HG02852 (cell line): ENCODE data around the gene TNFRSF14.
"Not testable (repeated sequence)": the region's sequence is repeated elsewhere in the genome, so short reads cannot be mapped to it uniquely, and the experiment has no call there.

Experiments used
- ATAC-seq: cut with Tn5 transposase; IDR thresholded peaks from one replicate; pipeline ENCODE4 v1.9.1; 2021; ENCODE audit warnings: mild to moderate bottlenecking, moderate library complexity; ENCODE audit not compliant: unreplicated experiment

Gene TNFRSF14

GRCh38 chr1:2537784-2538115 lies 18.4 kb upstream of the TNFRSF14 start:
- ATAC-seq, result no peak

GRCh38 chr1:2538376-2538775 lies 17.8 kb upstream of the TNFRSF14 start:
- no peak for ATAC-seq

- no peak for ATAC-seq
Measured at GRCh38 chr1:2538872-2539271, 17.3 kb upstream of the TNFRSF14 start.

- ATAC-seq, result no peak
Measured at GRCh38 chr1:2539312-2539907, 16.8 kb upstream of the TNFRSF14 start.

- ATAC-seq, result no peak
Measured at GRCh38 chr1:2540816-2541492, 15.2 kb upstream of the TNFRSF14 start.

- no peak for ATAC-seq
Measured at GRCh38 chr1:2541619-2542245, 14.4 kb upstream of the TNFRSF14 start.

GRCh38 chr1:2542246-2542915 lies 13.8 kb upstream of the TNFRSF14 start:
- ATAC-seq, result no peak

- no peak for ATAC-seq
Measured at GRCh38 chr1:2543543-2544092, 12.6 kb upstream of the TNFRSF14 start.

GRCh38 chr1:2544093-2544874 lies 11.9 kb upstream of the TNFRSF14 start:
- no peak for ATAC-seq

GRCh38 chr1:2544875-2545640 lies 11.1 kb upstream of the TNFRSF14 start:
- no peak for ATAC-seq

- peak; percentile 33 for ATAC-seq
Measured at GRCh38 chr1:2545754-2546514, 10.2 kb upstream of the TNFRSF14 start.

- peak; percentile 27 for ATAC-seq
Measured at GRCh38 chr1:2546515-2547209, 9.5 kb upstream of the TNFRSF14 start.

GRCh38 chr1:2547210-2548067 lies 8.7 kb upstream of the TNFRSF14 start:
- no peak for ATAC-seq

- peak; percentile 7 for ATAC-seq
Measured at GRCh38 chr1:2548068-2548589, 8.0 kb upstream of the TNFRSF14 start.

- ATAC-seq, result not testable (repeated sequence)
Measured at GRCh38 chr1:2549367-2550029, 6.7 kb upstream of the TNFRSF14 start.

GRCh38 chr1:2550309-2550861 lies 5.8 kb upstream of the TNFRSF14 start:
- not testable (repeated sequence) for ATAC-seq

GRCh38 chr1:2551544-2551943 lies 4.6 kb upstream of the TNFRSF14 start:
- ATAC-seq, result not testable (repeated sequence)
